Measurements from ENCODE around the gene LTB.

The LTB gene

GRCh38 chr6:31547727-31548543 lies 34.3 kb downstream of the LTB start:
- DNase-seq (ENCODE audit: low spot score) = no peak

- DNase-seq (ENCODE audit: low spot score) = peak; percentile 93
Observed at GRCh38 chr6:31546958-31547726, 35.1 kb downstream of the LTB start, which contains the start of gene NFKBIL1. Gene NFKBIL1 (plus strand): TSS chr6:31547608. CDS start chr6:31547695, 87 bp downstream.

GRCh38 chr6:31546339-31546957 lies 35.8 kb downstream of the LTB start, which contains the start of gene ATP6V1G2:
Gene ATP6V1G2 (minus strand): TSS chr6:31546608. CDS start chr6:31546559, 49 bp downstream.
- peak; percentile 83 for DNase-seq (ENCODE audit: low spot score)

GRCh38 chr6:31545291-31545690 lies 36.9 kb downstream of the LTB start:
- no peak for DNase-seq (ENCODE audit: low spot score)

- DNase-seq (ENCODE audit: low spot score) = no peak
Observed at GRCh38 chr6:31544676-31545075, 37.5 kb downstream of the LTB start.

GRCh38 chr6:31543639-31544038 lies 38.6 kb downstream of the LTB start:
- no peak for DNase-seq (ENCODE audit: low spot score)

- peak; percentile 93 for DNase-seq (ENCODE audit: low spot score)
Observed at GRCh38 chr6:31541658-31542521, 40.3 kb downstream of the LTB start, which contains the start of gene DDX39B. Gene DDX39B (minus strand): TSS chr6:31542003. CDS start chr6:31540532, 1,471 bp downstream.

GRCh38 chr6:31541059-31541657 lies 41.1 kb downstream of the LTB start:
- DNase-seq (ENCODE audit: low spot score) = no peak

GRCh38 chr6:31540640-31541039 lies 41.6 kb downstream of the LTB start:
- DNase-seq (ENCODE audit: low spot score) = no peak

- no peak for DNase-seq (ENCODE audit: low spot score)
Observed at GRCh38 chr6:31538805-31539400, 43.3 kb downstream of the LTB start.

- DNase-seq (ENCODE audit: low spot score) = no peak
Observed at GRCh38 chr6:31535538-31536324, 46.5 kb downstream of the LTB start.

GRCh38 chr6:31534521-31535040 lies 47.6 kb downstream of the LTB start:
- DNase-seq (ENCODE audit: low spot score) = no peak

- DNase-seq (ENCODE audit: low spot score) = no peak
Observed at GRCh38 chr6:31534011-31534410, 48.2 kb downstream of the LTB start.

- DNase-seq (ENCODE audit: low spot score) = no peak
Observed at GRCh38 chr6:31533455-31533841, 48.8 kb downstream of the LTB start.

- no peak for DNase-seq (ENCODE audit: low spot score)
Observed at GRCh38 chr6:31532644-31533454, 49.4 kb downstream of the LTB start.

GRCh38 chr6:31531771-31532643 lies 50.2 kb downstream of the LTB start:
- no peak for DNase-seq (ENCODE audit: low spot score)

GRCh38 chr6:31531162-31531561 lies 51.1 kb downstream of the LTB start:
- no peak for DNase-seq (ENCODE audit: low spot score)

- no peak for DNase-seq (ENCODE audit: low spot score)
Observed at GRCh38 chr6:31530659-31531058, 51.6 kb downstream of the LTB start.
